ENCODE measurements around the gene KCNG4.
"Not testable (repeated sequence)": the region's sequence is repeated elsewhere in the genome, so short reads cannot be mapped to it uniquely, and the experiment has no call there.

Gene KCNG4

DNA sequence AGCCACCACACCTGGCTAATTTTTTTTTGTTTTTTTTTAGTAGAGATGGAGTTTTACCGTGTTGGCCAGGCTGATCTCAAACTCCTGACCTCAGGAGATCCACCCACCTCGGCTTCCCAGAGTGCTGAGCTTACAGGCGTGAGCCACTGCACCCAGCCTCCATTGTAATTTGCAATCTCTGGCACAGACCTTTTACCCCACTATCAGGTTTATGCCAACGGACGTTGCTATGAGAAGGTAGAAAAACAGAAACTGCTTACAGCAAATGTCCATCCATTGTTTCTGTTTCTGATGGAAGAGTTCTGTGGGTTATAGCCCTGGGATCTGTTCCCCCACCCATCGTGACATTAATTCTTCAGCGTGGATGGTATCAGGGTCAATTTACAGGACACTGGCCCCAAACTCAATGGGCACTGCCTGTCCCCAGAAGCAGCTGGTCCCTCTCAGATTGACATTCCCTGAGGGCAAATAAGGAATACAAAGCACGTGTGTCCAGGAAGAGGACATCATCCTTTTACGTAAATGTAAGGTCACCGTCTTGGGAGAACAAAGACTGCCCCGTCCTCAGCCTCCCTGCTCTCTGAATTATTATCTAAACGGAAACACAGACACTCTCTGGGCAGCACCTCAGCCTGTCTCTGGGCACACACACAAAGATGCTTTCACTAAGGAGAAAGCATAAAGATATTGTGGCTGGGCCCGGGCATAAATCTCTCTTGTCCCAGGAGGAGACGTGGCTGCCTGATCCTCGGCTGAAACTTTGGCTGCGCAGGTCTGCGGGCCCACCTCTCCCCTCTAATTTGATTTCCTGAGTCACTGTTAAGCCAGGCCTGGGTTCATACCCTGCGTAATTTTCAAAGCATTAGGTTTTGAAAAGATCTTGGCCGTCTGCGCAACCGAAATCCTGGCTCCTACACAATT is 5.2 kb downstream of the KCNG4 start:
- DNase-seq: no peak

DNA sequence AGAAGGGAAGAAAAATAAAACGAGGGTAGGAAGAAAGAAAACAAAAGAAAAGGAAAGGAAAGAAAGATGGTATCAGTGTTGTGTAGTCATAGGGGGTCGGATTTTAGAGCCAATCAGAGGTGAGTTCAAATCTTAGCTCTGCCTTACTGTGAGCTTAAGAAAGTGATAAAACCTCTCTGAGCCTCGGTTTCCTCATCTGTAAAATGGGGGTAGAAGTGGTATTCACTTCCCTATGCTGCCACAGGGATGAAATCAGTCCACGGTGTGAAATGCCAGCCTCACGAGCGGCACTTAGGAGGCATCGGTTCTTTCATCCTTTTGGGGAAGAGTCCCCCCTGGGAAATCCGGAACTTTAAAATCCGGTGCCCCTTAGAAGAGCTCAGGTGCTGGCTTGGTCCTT is 6.1 kb downstream of the KCNG4 start:
- no peak for DNase-seq

DNA sequence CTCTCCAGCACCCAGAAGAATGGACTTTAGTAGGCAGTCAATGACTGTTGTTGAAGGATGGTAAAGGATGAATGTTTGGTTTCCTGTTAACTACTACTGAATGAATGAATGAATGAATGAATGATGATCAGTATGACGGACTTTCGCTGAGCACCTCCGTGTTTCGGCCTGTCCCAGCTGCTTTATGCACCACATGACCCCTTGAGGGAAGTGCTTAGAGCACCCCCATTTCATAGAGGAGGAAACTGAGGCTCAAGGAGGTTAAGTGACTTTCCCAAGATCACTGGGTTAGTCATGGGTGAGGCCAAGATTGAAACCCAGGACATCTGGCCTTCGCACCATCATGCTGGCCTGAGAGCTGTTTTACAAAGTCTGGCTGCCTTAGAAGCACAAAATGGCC is 6.8 kb downstream of the KCNG4 start:
- DNase-seq: no peak

DNA sequence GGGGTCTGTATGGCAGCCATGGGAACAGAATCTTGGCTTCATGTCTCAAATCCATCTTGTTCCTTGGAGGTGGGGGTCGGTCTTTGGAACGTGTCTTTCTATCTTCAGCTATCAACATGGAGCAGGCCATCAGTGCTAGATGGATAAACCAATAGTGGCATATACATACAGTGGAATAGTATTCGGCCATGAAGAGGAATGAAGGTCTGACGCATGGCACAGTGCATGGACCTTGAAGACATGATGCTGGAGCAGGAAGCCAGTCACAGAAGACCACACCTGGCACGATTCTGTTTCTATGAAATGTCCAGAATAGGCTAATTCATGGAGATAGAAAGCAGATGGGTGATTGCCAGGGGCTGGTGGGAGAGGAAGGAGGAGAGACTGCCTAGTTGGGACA is 7.8 kb downstream of the KCNG4 start:
- DNase-seq: no peak

DNA sequence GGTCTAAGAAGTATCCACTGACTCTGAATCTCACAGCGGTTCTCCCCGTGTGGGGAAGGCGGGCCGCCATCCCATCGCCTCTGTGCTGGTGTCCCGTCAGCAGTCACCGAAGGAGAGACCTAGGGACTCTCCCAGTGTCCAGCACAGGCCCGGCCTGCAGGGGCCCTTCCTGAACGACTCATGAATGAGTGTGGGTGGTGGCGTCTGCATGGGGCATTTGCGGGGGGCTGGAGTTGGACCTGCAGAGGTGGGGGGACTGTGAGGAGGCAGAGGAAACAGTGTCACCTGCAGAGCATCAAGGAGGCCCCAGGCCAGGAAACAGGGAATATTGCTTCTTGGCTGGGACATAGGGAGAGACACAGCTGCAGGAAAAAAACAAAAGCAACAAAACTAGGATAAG is 10.3 kb downstream of the KCNG4 start:
- no peak for DNase-seq

DNA sequence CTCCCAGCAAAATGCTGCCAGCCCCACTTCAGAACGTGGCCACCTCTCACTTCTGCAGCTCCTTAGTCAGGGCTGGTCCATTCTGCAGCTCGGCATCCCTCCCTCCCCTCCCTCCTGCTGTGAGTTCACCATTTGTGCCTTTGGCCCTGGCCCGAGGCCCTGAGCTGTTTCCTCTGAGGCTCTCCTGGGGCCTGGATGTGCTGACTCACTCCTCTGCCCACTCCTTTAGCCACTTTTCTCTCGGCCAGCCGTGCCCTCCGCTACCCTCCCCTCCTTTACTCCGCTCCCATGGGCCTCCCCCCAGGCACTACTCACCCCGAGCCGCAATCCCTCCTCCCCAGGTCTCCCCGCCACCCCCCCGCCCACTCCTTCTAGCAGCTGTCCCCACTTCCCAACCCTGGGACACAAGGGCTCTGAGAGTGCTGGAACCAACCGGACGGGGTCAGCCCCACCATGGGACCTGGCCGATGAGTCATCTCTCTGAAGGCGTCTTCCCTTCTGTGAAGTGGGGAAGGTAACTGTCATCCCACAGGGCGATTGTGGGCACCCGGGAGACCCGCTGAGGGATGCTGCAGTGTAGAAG is 11.5 kb downstream of the KCNG4 start:
- peak; percentile 95 for DNase-seq

DNA sequence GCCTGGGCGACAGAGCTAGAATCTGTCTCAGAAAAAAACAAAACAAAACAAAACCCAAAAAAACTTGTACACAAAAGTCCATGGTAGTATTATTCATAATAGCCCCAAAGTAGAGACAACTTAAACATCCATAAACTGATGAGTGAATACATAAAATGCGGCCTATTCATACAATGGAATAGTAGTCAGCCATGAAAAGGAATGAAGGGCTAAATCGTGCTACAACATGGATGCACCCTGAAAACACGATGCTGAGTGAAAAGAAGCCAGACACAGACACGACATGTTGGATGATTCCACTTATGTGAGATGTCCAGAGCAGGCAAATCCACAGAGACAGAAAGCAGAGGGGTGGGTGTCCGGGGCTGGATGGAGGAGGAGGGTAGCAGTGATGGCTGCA is 12.3 kb downstream of the KCNG4 start:
- DNase-seq: no peak

DNA sequence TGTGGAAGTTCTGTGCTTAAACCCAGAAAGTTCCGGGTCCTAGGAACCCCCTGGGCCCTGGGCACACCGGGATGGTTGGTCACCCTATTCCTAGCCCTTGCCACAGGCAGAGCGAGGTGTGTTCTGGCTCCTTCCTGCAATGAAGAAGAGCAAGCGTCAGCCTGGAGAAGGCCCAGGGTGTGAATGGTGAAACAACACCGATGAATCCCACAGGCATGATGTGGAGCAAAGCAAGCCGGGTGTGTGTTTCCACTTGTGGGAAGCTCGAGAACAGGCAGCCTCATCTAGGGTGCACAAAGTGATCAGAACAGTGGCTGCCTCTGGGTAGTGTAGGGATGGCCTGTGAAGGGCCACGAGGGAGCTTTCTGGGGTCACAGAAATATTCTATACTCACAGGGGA is 13.8 kb downstream of the KCNG4 start:
- DNase-seq: peak; percentile 55

DNA sequence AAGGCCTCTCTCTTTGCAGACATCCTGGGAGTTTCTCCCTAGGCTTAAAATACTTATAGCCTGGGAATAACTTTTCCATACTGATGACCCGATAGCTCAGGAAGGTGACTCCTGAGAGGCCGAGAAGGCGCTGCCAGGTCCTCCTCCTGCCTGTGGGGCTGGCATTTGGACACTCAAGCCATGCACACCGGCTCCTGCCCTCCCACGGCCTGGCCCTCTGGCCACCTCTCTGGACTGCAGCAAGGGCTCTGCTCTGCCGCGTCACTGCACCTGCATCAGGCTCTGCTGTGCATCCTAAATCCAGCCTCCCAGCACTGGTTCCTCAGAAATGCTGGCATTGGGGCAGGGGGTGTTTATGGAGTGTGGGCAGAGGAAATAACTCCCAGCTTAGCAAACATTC is 14.2 kb downstream of the KCNG4 start:
- DNase-seq: no peak

DNA sequence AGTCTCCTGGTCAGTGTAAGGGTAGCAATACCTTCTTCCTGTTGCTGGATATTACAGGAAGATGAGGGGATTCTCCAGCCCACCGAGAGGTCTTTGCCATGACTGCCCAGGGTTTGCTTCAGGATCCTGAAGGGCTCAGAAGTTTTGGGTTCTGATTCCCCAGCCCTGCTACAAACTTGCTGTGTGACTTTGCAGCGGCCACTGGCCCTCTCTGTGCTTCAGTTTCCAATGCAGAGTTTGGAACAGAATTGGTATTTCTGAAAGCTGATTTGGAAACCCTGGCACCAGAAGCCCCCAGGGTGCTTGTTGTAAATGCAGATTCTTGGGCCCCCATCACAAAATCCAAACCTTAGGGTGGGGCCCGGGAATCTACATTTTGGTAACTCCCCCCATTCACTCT is 14.7 kb downstream of the KCNG4 start:
- no peak for DNase-seq

DNA sequence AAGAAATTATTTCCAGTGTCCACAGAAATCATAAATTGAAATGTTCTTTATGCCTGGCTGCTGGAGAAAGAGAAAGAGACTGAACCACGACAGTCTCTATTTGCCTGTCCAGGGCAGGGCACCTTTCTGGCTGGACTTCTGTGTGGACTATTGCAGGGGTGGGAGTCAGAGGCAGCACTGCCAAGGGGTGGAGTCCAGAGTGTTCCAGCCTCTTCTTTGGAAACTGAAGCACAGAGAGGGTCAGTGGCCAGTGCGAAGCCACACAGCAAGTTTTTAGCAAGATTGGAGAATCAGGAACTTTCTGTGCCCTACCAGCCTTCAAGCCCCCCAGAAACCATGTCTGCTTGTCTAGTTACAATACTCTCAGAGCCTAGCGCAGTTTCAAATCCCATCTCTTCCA is 15.3 kb downstream of the KCNG4 start:
- DNase-seq: no peak

DNA sequence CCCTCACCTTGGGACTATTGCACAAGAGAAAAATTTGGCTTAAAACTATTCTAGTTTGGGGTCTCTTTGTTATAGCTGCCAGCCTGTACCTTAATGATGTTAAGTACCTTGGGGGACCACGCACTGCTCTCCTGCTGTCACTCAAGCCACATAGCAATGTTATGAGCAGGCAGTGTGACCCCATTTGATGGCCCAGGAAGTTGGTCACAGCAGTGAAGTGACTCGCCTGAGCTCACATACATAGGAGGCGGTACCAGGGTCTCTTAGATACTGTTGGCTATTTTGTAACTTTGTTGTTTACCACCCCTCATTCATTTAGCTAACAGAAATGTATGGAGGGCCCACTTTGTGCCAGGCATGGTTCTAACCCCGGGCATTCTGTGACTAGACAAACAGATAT is 16.4 kb downstream of the KCNG4 start:
- DNase-seq: peak; percentile 31

DNA sequence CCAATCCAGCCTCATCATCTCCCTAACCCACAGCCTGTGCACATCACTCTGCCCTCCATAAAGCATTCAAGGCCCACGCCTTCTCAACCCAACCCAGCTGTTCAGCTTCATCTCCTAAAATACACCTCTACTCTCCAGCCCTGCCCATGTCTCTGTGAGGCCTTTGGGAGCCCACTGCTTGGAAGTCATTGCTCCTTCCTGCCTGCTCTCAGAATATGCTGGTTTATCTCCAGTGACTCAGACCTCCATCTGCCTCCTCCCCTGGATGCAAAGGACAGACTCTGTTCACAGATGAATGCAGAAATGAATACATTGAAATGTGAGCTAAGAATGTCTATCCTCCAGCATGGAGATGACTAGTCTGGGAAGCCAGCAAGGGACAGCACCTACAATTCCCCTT is 19.0 kb downstream of the KCNG4 start:
- DNase-seq: peak; percentile 21

DNA sequence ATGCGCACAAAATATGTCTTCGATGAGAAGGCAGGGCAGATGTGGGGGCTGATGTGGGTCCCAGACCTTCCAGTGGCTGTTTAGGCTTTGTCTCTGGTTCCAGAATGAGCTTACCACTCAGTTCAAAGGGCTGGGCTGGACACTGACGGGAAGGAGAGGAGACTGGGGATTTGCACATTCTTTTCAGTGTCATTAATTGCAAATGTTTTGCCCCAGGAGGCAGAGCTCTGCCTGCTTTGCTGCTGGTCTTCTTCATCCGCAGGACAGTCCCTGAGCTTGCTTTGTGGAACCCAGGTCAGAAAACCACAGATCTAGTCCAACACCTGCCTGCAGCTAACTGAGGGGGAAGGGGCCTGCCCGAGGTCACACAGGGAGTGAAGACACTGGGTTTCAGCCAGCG is 20.9 kb downstream of the KCNG4 start:
- no peak for DNase-seq

DNA sequence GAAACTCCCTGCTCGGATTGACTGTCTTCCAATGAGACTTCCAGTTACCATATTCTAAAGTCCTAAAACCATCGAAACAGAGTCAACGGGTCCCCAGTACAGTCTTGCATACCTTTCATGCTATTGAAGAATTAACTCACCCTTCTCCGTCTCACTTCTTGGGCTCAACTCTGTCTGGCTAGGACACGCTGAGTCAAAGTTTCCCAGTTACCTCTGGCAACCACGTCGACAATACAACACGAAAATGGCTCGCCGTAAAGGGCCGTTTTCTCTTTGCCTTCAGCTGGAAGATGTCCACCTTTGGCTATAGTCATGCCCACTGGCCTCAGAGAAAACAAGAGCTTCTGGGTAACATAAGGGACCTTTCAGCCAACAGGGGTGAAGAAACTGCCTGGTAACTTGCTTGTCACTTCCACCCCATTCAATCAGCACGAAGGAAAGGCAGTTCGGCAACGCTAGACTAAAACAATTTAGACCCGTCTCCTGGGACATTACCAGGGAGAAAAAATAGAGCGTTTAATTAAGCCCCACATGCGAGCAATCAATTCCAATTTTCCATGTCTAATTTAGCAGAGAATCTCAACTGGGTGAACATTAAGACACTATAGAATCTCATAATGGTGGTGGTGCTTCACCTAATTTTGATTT is 21.5 kb downstream of the KCNG4 start:
- DNase-seq: no peak

DNA sequence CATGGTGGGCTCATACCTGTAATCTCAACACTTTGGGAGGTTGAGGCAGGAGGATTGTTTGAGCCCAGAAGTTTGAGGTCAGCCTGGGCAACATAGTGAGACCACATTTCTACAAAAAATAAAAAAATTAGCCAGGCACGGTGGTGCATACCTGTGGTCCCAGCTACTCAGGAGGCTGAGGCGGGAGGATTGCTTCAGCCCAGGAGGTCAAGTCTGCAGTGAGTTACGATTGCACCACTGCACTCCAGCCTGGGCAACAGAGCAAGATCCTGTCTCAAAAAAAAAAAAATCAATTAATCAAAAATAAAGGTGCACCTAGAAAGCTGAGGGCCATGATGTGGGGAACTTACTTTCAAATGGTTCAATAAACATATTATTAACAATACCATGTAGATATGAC is 23.7 kb downstream of the KCNG4 start:
- DNase-seq: not testable (repeated sequence)

DNA sequence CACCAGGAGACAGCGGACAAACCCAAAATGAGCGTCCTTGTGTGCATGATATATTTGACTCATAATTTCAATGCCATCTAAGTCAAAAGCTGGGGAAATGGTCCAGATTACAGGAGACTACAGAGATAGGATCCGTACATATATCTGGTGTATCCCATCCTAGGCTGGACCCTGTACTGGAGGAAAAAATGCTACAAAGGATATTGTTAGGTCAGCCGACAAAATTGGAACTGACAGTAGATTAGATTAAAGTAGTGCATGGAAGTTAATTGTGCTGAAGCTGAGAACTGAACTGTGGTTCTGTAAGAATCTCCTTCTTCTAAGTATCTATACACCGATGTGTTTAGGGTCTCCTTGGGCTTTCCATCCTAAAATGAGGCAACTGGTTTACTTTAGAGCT is 24.3 kb downstream of the KCNG4 start:
- DNase-seq: no peak

DNA sequence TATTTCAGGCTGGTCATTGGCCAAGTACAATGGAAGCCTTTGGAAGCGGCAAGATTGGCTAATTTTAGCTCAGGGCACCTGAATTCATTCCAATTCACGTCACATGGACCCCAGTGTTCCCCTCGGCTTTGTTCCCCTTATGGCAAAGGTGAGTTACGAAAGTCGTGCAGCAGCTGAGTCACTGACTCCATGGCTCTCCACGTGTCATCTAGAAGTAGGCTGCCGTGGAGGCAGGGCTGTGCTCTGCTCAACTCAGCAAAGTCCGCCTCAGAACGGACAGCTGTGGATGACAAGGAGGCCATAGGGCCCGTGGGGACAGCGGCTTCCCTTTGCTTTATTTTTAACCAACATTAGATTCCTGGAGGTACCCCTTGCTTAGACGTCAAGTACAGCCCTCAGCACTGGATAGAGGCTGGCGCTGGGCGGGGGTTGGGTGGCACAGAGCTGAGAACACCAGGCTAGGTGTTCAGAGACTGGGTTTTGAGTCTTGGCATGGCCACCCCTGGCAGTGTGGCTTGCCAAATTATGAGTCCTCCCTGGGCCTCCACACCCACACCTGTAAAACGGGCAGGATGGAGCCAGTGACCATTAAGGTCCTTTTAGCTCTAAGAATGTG is 25.3 kb downstream of the KCNG4 start:
- no peak for DNase-seq

DNA sequence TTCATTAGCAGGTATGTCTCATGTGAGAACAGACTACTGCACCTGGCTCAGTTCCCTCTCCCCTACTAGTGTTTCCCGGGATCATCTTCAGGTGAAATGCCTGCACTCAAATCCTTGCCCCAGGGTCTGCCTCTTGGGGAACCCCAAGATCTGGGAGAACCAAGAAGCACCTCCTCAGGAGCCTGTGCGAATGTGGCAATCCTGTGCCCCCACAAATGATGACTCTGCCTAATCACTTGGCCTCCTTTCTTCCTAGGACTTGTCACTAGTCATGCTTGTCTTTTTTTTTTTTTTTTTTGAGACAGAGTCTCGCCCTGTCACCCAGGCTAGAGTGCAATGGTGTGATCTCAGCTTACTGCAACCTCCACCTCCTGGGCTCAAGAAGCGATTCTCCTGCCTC is 27.2 kb downstream of the KCNG4 start:
- no peak for DNase-seq

DNA sequence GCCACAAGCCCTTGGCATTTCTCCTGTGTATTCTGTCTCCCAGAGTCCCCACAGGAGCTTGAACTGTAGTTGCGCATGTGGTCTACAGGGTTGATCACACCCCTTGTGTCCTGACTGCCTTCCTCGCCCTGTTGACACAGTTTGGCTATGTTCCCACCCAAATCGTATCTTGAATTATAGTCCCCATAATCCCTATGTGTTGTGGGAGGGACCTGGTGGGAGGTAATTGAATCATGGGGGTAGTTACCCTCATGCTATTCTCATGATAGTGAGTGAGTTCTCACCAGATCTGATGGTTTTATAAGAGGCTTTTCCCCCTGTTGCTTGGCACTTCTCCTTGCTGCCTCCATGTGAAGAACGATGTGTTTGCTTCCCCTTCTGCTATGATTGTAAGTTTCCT is 27.7 kb downstream of the KCNG4 start:
- no peak for DNase-seq

DNA sequence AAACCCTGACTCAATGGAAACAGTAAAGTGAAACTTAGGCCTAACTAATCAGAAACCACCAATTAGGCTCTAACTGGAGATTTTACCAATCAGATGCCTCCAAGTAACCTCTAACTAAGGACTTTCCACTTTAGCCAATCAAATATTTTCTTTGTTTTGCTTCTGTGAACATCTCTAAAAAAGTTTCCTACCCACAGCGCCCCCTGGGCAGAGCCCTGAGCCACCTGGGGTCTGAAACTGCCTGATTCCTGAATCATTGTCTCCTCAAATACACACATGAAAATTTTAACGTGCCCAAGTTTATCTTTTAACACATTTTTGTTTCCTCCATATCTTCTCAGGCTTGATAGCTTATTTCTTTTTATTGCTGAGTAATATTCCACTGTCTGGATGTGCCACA is 29.8 kb downstream of the KCNG4 start:
- DNase-seq: no peak

DNA sequence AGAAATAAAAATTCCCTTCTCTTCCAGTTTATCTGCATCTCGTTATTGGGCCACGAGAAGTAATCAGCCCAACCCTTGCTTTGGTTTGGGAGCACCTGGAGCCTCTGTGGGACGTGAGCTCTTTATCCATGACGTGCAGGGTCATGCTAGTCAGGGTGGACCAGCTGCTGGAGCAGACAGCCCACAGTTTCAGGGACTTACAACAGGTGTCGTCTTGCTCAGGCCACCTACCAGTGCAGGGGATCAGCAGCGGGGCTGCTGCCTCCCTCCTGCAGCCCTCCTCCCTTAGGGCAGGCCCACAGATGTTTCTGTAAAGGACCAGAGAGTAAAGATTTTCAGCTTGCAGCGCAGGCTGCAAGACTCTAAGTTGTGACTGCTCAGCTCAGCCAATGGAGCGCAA is 31.9 kb downstream of the KCNG4 start:
- DNase-seq: no peak

DNA sequence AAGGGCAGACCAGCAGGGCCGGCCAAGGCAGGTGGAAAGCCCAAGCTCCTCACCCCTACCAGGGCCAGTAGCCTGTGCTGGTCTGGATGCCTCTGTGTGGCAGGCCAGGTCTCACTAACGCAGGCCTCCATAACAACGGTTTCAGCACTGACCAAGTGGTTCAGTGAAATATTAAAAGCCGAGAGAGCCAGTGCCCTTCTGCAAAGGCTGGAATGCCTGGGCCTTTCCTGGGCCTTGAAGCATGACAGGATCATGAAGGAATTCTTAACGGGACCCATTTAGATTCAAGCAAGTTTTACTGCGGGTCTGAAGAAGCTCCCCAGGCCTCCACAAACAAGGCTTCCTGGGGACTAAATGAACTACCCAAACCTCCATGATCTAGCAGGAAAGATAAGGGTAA is 32.6 kb downstream of the KCNG4 start:
- no peak for DNase-seq

Measured in EL (cell line).